Esophagus muscularis mucosa (tissue), 4 donors: ENCODE data around the gene SIT1. TPM values are rescaled to one million over a fixed set of nuclear protein-coding genes. Genes with fewer than 3 reads are reported as not detected.

Experiments used
- DNase-seq: peaks from one replicate; pipeline ENCODE4 v3.0.0-alpha.2; 2017; ENCODE audit errors: extremely low spot score
- H3K27ac ChIP-seq, 4 donors: fragments of 200-600 bp; sonication (generic); replicated peaks in 1 of 4; 1 replicate in 3 of 4; 2 replicates in 1 of 4; pipeline ENCODE4 v1.5.1; 2016 to 2019; ENCODE audit warnings: mild to moderate bottlenecking in 1 of 4
- H3K27me3 ChIP-seq, 4 donors: fragments of 200-600 bp; sonication (generic); one replicate each; pipeline versions ENCODE4 v1.5.1 to v1.6.0; 2016 to 2019
- H3K36me3 ChIP-seq, 4 donors: fragments of 200-600 bp; sonication (generic); one replicate each; pipeline ENCODE4 v1.5.1; 2016 to 2019
- H3K4me1 ChIP-seq, 4 donors: fragments of 200-600 bp; sonication (generic); one replicate each; pipeline ENCODE4 v1.5.1; 2016 to 2019
- H3K4me3 ChIP-seq, 4 donors: fragments of 200-600 bp; sonication (generic); 1 replicate in 2 of 4; 2 replicates in 2 of 4; pipeline ENCODE4 v1.5.1; 2016 to 2019; ENCODE audit warnings: mild to moderate bottlenecking in 4 of 4, moderate library complexity in 1 of 4
- H3K9me3 ChIP-seq, 4 donors: fragments of 200-600 bp; sonication (generic); 1 replicate in 3 of 4; 2 replicates in 1 of 4; pipeline ENCODE4 v1.5.1; 2016 to 2019
- CTCF ChIP-seq, 3 experiments: fragments of 200-600 bp in 2 of 3; fragments of 450-650 bp in 1 of 3; sonication (generic) in 2 of 3; IDR thresholded peaks; one replicate each; pipeline ENCODE4 v1.5.1; 2017 to 2019; ENCODE audit warnings: antibody characterized with exemption in 3 of 3, mild to moderate bottlenecking in 2 of 3, moderate library complexity in 1 of 3
- EP300 ChIP-seq: sonication (generic); formaldehyde crosslinking; IDR thresholded peaks from one replicate; pipeline ENCODE4 v1.6.1; 2017; ENCODE audit warnings: antibody characterized with exemption
- POLR2A ChIP-seq: fragments of 450-650 bp; IDR thresholded peaks from one replicate; pipeline ENCODE4 v1.6.1; 2017; ENCODE audit warnings: antibody characterized with exemption, moderate library complexity, mild to moderate bottlenecking, low read depth
- POLR2AphosphoS5 ChIP-seq, 2 donors: sonication (generic); formaldehyde crosslinking; IDR thresholded peaks; one replicate each; pipeline ENCODE4 v1.6.1; 2017; ENCODE audit warnings: antibody characterized with exemption in 2 of 2
- WGBS: methylation state at CpG from one replicate; pipeline ENCODE4 v1.1.5; 2018; 5-methylcytosine and 5-hydroxymethylcytosine counted together
- intact Hi-C: fragments of 100-400 bp; cut with DNase I; formaldehyde crosslinking; loops from one replicate; pipeline ENCODE4 v1.15.1; 2023
- total RNA-seq, 4 donors: library from RNA; depleted of rRNA; stranded (reverse); fragments of >200 nt; gene quantifications; one replicate each; pipeline versions ENCODE4 v1.1.0 to v1.2.1, GENCODE V29; 2016

The SIT1 gene
- total RNA-seq, 4 donors from 2014 or later = 0.40 to 0.83 (median 0.83) TPM; not detected in 1

GRCh38 chr9:35696520-35697215, 45.9 kb upstream of the SIT1 start:
- DNase-seq = peak; percentile 95
- H3K27ac ChIP-seq = peak overlapping the region; percentile 95 to 98 (median 96)
- intact Hi-C loops = no loop called here
- H3K4me3 ChIP-seq = no peak overlapping the region
- TF ChIP-seq POLR2AphosphoS5 (IDR thresholded peaks at IDR 0.05) (peak; percentile 86 to 90), POLR2A (no peak), EP300 (peak; percentile 95), CTCF (IDR thresholded peaks at IDR 0.05) (peak; percentile 76 to 94 (median 93))
- no peaks in the 10 kb centered on the region for H3K27me3 ChIP-seq
- peaks cover 0 to 96% (median 64%) of the 10 kb centered on the region in 4 donors for H3K4me1 ChIP-seq
- peaks cover 48 to 63% (median 60%) of the 10 kb centered on the region in 4 donors for H3K36me3 ChIP-seq
- WGBS = 37% methylated on average over 9 of the region's 9 CpGs
- no peaks in the 10 kb centered on the region for H3K9me3 ChIP-seq

GRCh38 chr9:35695943-35696401, 45.2 kb upstream of the SIT1 start:
- no peak for TF ChIP-seq POLR2A
- no peak for TF ChIP-seq EP300
- no peak for TF ChIP-seq CTCF (IDR thresholded peaks at IDR 0.05)
- TF ChIP-seq POLR2AphosphoS5 (IDR thresholded peaks at IDR 0.05) = no peak
- Histone ChIP-seq H3K4me1 (peaks cover 0 to 91% (median 69%) of the 10 kb centered on the region in 4 donors), H3K27me3 (no peaks in the 10 kb centered on the region), H3K36me3 (peaks cover 41 to 56% (median 53%) of the 10 kb centered on the region in 4 donors), H3K27ac (peak overlapping the region; percentile 95 to 98 (median 96)), H3K9me3 (no peaks in the 10 kb centered on the region), H3K4me3 (no peak overlapping the region)
- no peak for DNase-seq
- 81% methylated on average over 3 of the region's 3 CpGs for WGBS
- intact Hi-C loops = no loop called here

- Histone ChIP-seq H3K36me3 (peaks cover 14 to 32% (median 24%) of the 10 kb centered on the region in 4 donors), H3K9me3 (no peaks in the 10 kb centered on the region), H3K4me3 (peak overlapping the region; percentile 72 to 90 (median 86)), H3K27me3 (no peaks in the 10 kb centered on the region), H3K27ac (peak overlapping the region; percentile 95 to 98 (median 96)), H3K4me1 (peaks cover 12 to 61% (median 57%) of the 10 kb centered on the region in 4 donors)
- TF ChIP-seq CTCF (IDR thresholded peaks at IDR 0.05) = no peak
- TF ChIP-seq POLR2AphosphoS5 (IDR thresholded peaks at IDR 0.05) = peak in 1 of 2 donors; percentile 84
- no peak for TF ChIP-seq POLR2A
- TF ChIP-seq EP300 = peak; percentile 81
- 54% methylated on average over 13 of the region's 13 CpGs for WGBS
- DNase-seq = no peak
- intact Hi-C loops = loop anchor here (2.0 kb wide), 2 partner anchors 33 to 37 kb away; partner anchors contain the start of genes CCDC107 and RMRP
Measured at GRCh38 chr9:35691757-35692301, 41.1 kb upstream of the SIT1 start.

GRCh38 chr9:35691334-35691650, 40.6 kb upstream of the SIT1 start:
- peaks cover 9 to 34% (median 26%) of the 10 kb centered on the region in 4 donors for H3K36me3 ChIP-seq
- peak overlapping the region; percentile 95 to 98 (median 96) for H3K27ac ChIP-seq
- H3K4me3 ChIP-seq = peak overlapping the region; percentile 72 to 90 (median 86)
- intact Hi-C loops = loop anchor here (2.0 kb wide), 2 partner anchors 32 to 38 kb away; partner anchors contain the start of genes CCDC107 and RMRP
- peaks cover 16 to 56% (median 53%) of the 10 kb centered on the region in 4 donors for H3K4me1 ChIP-seq
- no peaks in the 10 kb centered on the region for H3K27me3 ChIP-seq
- WGBS = 7% methylated on average over 9 of the region's 10 CpGs
- H3K9me3 ChIP-seq = no peaks in the 10 kb centered on the region
- TF ChIP-seq CTCF (IDR thresholded peaks at IDR 0.05) (no peak), EP300 (no peak), POLR2AphosphoS5 (IDR thresholded peaks at IDR 0.05) (no peak), POLR2A (no peak)
- DNase-seq = no peak
